ENCODE results near the gene KBTBD3.

KBTBD3 gene

GRCh38 chr11:106086135-106086534, 9.0 kb upstream of the KBTBD3 start:
- no peak for TF ChIP-seq CTCF (IDR thresholded peaks at IDR 0.05; ENCODE audit: control insufficient read depth, insufficient read depth, low read depth, low read length, missing control alignments)
- no peak overlapping the region for H3K4me3 ChIP-seq (ENCODE audit: control insufficient read depth, low read depth, low read length)
- no peak for DNase-seq (ENCODE audit: low read depth)

- DNase-seq (ENCODE audit: low read depth): no peak
- H3K4me3 ChIP-seq (ENCODE audit: control insufficient read depth, low read depth, low read length): no peak overlapping the region
- no peak for TF ChIP-seq CTCF (IDR thresholded peaks at IDR 0.05; ENCODE audit: control insufficient read depth, insufficient read depth, low read depth, low read length, missing control alignments)
Measured at GRCh38 chr11:106082096-106082495, 4.9 kb upstream of the KBTBD3 start.

- no peak for TF ChIP-seq CTCF (IDR thresholded peaks at IDR 0.05; ENCODE audit: control insufficient read depth, insufficient read depth, low read depth, low read length, missing control alignments)
- DNase-seq (ENCODE audit: low read depth): no peak
Measured at GRCh38 chr11:106077609-106078455, 685 bp upstream of the KBTBD3 start, which contains the start of gene AASDHPPT. Gene AASDHPPT, plus strand, starts transcription at chr11:106077662. Its CDS starts 49 bp downstream, at chr11:106077711.

GRCh38 chr11:106076171-106076918, 802 bp downstream of the KBTBD3 start:
- H3K4me3 ChIP-seq (ENCODE audit: control insufficient read depth, low read depth, low read length): peak overlapping the region; percentile 91
- no peak for TF ChIP-seq CTCF (IDR thresholded peaks at IDR 0.05; ENCODE audit: control insufficient read depth, insufficient read depth, low read depth, low read length, missing control alignments)
- no peak for DNase-seq (ENCODE audit: low read depth)

More at GRCh38 chr11:106077609-106078455, 685 bp upstream of the KBTBD3 start, which contains the start of gene AASDHPPT:
- H3K4me3 ChIP-seq (ENCODE audit: control insufficient read depth, low read depth, low read length): peak within 1 kb of the TSS; percentile 91

GRCh38 chr11:106072804-106073203, 4.3 kb downstream of the KBTBD3 start:
- no peak overlapping the region for H3K4me3 ChIP-seq (ENCODE audit: control insufficient read depth, low read depth, low read length)
- no peak for TF ChIP-seq CTCF (IDR thresholded peaks at IDR 0.05; ENCODE audit: control insufficient read depth, insufficient read depth, low read depth, low read length, missing control alignments)
- DNase-seq (ENCODE audit: low read depth): no peak

GRCh38 chr11:106070606-106071005, 6.5 kb downstream of the KBTBD3 start:
- DNase-seq (ENCODE audit: low read depth): no peak
- no peak overlapping the region for H3K4me3 ChIP-seq (ENCODE audit: control insufficient read depth, low read depth, low read length)
- no peak for TF ChIP-seq CTCF (IDR thresholded peaks at IDR 0.05; ENCODE audit: control insufficient read depth, insufficient read depth, low read depth, low read length, missing control alignments)
